Measurements from ENCODE around the gene RUNX1.

The RUNX1 gene

DNA sequence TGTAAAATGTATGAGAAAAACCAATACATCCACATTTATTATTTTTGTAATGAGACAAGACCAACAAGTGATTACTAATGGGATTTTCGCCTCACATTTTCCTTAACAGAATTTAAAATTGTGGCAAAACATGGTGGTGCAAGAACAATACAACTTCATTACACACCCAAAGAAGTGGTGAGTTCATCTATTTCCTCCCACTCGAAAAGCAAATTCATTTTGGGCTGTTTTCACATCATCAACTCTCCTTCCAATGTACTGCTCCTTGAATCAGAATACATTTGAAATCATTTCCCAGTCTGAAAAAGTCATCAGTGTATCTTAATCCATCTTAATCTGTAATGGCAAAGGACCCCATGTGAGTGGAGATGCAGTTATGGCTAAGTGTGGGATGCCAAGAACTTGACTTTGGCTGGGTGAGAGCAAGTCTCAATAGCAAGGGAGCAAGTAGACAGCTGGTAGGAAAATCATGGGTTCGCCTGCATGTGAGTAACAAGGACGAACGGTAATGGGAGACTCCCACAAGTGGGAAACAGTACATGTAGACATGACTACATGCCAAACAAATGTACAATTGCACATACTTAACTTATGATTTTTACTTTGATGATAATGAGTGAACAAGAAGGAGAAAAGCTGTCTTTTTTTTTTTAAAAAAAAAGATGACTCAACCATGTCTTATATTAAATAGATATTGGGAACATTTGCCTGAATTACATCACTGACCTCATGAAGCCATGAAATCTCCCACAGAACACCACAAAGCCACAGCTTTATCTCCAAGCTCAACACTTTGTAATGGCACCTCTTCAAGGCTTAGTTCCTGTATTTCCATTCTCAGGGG lies 46.0 kb downstream of the RUNX1 start:
- TF ChIP-seq, protein P1, sequence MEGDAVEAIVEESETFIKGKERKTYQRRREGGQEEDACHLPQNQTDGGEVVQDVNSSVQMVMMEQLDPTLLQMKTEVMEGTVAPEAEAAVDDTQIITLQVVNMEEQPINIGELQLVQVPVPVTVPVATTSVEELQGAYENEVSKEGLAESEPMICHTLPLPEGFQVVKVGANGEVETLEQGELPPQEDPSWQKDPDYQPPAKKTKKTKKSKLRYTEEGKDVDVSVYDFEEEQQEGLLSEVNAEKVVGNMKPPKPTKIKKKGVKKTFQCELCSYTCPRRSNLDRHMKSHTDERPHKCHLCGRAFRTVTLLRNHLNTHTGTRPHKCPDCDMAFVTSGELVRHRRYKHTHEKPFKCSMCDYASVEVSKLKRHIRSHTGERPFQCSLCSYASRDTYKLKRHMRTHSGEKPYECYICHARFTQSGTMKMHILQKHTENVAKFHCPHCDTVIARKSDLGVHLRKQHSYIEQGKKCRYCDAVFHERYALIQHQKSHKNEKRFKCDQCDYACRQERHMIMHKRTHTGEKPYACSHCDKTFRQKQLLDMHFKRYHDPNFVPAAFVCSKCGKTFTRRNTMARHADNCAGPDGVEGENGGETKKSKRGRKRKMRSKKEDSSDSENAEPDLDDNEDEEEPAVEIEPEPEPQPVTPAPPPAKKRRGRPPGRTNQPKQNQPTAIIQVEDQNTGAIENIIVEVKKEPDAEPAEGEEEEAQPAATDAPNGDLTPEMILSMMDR (IDR thresholded peaks at IDR 0.05): no peak
- TF ChIP-seq ZFX (IDR thresholded peaks at IDR 0.05; ENCODE audit: borderline replicate concordance): no peak
- H3K27ac ChIP-seq: no peak overlapping the region

DNA sequence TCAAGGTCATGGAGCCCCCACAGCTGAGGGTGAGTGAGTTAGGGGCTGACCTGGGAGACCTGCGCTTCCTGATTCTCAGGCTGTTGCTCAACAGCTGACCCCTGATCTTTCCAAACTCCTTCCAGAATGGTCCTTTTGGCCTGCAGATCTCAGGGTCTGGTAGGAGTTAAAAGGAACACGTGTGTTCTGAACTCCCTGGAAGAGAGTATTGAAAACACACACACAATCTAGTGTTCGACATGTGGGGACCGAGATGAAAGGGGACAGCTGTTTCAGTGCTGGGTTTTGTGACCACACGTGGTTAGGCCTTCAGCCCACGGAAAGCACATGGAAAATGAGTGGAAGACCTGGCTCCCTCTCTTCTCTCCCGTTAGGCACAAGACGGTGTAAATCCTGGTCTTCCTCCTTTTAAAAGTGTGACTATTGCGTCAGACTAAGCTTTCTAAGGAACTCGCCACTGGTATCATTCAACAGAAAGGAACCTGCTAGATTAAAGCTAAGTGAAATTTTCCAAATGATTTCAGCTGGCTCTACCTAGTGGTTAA lies 49.6 kb downstream of the RUNX1 start:
- no peak overlapping the region for H3K27ac ChIP-seq
- TF ChIP-seq, protein P1 (IDR thresholded peaks at IDR 0.05): no peak
- no peak for TF ChIP-seq ZFX (IDR thresholded peaks at IDR 0.05; ENCODE audit: borderline replicate concordance)

DNA sequence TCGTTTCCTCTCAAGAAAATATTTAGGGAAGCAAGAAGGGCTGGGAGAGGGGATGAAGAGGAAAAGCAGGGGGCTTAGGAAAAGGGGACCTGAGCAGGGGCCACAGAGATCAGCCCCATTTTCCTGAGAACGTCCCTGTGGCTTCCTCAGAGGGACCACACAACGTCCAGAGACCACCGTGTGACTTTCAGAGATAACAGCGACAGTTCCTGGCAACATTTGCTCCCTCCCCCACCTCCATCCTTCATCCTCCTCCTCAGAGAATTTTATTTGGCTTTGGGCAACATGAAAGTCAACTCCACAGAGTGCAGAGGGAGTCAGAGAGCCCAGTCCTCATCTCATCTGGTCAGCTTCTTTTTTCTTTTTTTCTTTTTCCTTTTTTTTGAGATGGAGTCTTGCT lies 50.9 kb downstream of the RUNX1 start:
- no peak overlapping the region for H3K27ac ChIP-seq
- TF ChIP-seq ZFX (IDR thresholded peaks at IDR 0.05; ENCODE audit: borderline replicate concordance): no peak
- TF ChIP-seq, protein P1 (IDR thresholded peaks at IDR 0.05): no peak

DNA sequence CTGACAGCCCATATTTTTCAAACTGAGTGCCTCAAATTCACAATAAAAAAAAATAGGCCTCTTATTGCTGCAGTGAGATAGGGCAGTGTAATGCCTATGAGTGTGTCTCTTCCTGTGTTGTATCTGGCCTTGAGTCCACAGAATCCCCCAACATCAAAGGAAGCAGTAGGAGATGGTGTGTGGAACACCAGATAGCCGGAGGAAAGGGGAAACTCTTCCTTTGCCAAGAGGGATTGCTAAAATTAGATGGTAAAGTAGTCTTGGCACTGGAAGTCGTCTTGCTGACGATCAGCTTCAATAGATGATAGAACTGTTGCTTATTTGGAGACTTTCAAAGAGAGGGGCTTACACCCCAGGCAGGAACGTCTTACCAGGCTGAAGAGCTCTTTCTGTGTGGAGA lies 51.8 kb downstream of the RUNX1 start:
- no peak overlapping the region for H3K27ac ChIP-seq
- TF ChIP-seq ZFX (IDR thresholded peaks at IDR 0.05; ENCODE audit: borderline replicate concordance): no peak
- TF ChIP-seq, protein P1 (IDR thresholded peaks at IDR 0.05): no peak

DNA sequence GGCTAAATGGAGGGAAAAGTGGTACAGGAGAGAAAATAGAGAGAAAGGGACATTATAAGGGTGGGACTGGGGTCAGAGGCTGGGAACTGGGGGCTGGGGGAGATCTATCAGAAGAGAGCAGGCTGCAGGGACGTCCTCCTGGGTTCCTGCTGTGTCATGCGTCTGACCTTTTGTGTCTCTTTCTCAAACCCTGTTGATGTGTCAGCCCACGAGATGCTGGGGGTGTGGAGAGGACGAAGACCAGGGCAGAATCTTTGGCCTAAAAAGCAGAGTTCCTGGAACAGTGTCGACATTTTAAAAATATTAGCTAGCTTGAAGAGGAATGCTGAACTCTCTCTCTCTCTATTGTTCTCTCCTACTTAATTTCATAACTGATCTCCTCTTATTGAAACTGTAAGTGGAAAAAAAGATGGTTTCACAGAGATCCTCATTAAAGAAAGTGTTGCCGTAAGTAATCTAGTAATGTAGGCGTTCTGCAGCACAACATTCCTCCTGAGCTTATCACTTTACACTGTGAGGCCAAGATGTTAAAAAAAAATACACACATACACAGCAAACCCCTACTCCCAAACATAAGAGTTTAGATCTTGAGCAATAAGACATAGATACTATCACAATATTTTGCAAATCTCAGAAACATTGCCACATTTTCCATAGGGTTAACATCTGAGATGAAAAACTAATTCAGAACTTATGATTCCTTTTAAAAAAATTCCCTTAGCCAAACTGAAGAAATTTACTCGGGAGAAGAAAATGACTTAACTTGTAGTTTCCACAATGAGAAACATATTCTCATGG lies 52.6 kb downstream of the RUNX1 start:
- no peak overlapping the region for H3K27ac ChIP-seq
- TF ChIP-seq, protein P1 (IDR thresholded peaks at IDR 0.05): no peak
- no peak for TF ChIP-seq ZFX (IDR thresholded peaks at IDR 0.05; ENCODE audit: borderline replicate concordance)

DNA sequence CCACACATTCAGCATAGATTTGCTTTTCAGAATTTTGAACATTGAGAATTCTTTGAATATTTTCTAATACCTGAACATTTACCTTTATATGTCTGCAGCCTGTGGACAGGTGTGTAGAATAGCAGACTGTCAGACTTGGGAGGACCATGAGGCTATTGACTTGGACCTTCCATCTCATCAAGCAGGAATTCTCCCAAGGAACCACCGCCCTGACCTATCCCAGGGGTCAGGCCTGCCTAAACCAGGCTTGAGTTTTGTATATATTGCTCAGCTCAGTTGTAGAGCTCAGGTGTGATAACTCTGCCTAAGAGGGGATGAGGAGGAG lies 53.2 kb downstream of the RUNX1 start:
- H3K27ac ChIP-seq: no peak overlapping the region
- TF ChIP-seq, protein P1 (IDR thresholded peaks at IDR 0.05): no peak
- TF ChIP-seq ZFX (IDR thresholded peaks at IDR 0.05; ENCODE audit: borderline replicate concordance): no peak

All from 22Rv1 (cell line).